Measurements from ENCODE around the gene SIM1. TPM values are rescaled to one million over a fixed set of nuclear protein-coding genes. Genes with fewer than 3 reads are reported as not detected.
"Not testable (repeated sequence)": the region's sequence is repeated elsewhere in the genome, so short reads cannot be mapped to it uniquely, and the experiment has no call there.

Gene SIM1
- total RNA-seq, 1 experiment from 2014 or later = not detected

DNA sequence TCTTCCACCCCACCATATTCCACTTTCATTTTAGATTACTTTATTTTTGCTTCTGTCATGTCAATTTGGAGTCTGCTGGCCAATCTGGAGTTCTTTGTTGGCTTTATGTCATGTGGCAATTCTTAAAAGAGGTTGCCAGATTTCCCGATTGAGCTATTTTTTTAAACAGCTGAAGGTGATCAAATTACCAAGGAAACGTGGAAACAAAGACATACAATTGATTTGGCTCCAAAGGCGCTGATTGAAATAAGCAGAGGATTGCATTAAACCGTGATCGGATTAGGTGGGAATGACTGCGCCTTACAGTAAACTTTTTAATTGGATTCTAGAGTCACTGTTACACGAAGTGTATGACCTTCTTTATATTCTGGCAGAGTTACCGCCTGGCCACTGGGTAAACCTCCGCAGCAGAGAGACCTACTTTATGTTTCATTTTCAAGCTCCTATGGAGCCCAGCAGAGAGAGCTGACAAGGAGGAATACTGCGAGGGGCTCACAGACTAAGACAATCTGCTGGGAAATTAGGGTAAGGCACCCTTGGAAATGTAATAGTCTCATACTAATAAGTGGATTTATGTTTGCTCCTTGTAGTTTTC, 37.9 kb downstream of the SIM1 start:
- DNase-seq (ENCODE audit: low spot score) = no peak

DNA sequence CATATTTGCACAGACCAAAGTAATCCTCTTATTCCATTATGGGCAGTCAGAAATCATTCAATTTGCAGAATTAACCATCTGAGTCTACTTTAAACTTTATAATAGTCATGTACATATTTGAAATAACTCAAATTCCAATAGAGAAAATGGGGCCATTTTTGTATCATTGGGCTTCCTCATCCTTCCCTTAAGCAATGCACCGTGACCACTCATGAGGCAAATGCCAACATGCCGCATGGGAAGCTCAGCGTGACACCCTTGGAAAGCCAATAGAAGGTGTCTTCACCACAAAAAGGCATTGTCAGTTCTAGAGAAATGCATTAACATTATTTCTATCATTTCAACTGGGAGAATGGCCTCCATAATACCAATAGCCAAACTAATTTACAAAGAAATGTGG, 38.5 kb downstream of the SIM1 start:
- DNase-seq (ENCODE audit: low spot score) = no peak

DNA sequence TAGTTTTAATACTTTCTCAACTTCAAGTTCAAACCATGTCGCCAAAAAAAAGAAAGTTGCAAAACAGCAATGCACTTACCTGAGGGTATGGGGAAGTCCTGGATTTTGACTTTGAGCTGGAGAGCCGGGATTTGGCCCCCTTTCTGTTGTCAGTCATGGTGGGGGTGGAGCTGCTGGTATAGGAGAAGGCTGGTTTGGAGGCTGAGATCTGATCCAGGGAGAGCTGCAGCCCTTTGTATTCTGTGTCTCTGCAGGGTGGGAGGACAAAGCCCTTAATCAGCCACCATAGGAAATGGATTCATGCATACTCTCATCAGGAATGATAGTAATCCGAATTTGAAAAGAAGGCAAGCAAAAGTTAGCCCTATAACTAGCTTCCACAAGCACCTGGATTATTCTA, 44.0 kb downstream of the SIM1 start:
- no peak for DNase-seq (ENCODE audit: low spot score)

DNA sequence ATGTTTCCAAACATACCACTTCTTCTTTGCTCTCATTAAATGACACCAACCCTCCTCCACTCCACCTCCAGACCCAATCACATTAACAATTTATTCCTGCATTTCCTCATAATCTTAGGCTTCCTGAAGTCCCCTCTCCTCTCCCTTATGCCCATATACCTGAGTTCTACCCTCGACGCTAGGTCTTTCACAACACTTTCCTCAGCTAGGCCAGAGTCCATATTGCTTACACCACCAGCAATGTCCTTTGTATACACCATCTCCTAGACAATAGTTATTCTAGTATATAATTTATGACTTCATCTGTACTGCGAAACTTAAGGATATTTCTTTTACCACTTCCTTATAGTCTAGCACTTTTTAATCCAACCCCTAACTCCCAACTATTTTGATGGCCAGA, 47.7 kb downstream of the SIM1 start:
- no peak for DNase-seq (ENCODE audit: low spot score)

DNA sequence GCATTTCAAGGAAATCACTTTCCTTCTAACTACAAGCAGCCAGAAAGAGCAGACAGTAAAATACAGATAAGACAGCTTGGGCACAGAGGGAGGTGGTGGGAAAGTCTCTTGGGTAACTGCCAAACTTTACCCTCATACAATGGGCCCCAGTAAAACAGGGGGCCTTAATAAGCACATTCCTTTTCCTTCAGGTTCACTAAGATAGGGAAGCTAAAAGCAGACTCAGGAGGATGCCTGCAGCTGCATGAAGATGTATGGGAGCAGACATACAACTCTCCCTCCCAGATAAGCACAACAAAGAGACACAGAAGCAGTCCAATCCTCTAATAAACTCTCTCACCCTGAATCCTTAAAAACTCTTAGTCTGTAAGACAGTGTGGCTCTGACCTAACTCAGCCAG, 49.0 kb downstream of the SIM1 start:
- DNase-seq (ENCODE audit: low spot score) = no peak

DNA sequence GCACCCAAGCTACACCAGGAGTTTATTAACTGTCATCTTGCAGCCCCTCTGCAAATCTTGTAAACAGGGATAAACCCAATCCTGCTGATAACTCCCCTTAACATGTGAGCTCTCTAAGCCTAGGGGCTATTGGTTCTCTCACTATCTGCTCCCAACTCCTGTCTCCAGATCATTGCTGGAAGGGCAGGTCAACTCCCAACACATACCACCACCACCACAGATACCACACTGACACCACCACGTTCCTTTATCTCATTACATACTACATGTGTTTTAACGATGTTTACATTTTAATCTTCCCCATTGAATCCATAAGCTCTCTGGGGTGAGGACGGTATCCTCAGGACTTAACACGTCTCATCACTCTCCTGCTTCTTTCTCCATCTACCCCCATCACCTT, 51.8 kb downstream of the SIM1 start:
- no peak for DNase-seq (ENCODE audit: low spot score)

DNA sequence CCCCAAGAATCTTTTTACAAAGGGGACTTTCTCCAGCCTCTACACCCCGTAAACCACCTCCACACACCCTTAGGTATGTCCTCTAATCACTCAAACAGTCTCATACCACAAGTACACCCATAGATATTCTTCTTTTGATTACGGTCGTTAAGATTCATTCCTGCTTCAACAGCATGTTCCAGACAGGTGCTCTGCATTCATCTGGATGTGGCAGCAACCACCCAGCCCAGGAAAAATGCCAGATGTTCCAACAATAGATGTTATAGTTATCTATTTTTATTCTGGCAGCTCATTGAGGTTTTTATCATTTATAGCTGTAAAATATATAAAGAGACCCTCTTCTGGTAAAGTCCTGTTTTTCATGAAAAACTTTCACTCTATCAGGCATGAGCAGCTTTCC, 60.7 kb downstream of the SIM1 start:
- DNase-seq (ENCODE audit: low spot score) = no peak

DNA sequence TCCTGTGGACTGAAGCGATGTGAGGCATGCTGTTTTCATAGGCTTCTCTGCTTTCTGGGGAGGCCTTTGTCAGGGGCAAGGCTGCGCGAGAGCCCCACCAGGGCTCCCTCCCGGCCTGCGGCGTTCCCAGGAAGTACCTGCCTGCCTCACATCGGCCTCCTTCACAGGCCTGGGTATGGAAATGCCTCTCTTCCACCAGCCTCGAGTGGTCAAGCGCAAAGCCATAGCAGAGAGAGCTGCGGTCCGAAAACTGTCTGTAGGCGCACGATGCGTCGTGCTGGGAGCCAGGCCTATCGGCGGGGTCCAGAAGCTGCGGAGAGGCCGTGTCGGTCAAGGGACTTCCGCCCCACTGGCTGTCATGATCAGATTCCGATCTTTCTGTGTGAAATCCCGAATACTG, 71.2 kb downstream of the SIM1 start:
- DNase-seq (ENCODE audit: low spot score) = no peak

DNA sequence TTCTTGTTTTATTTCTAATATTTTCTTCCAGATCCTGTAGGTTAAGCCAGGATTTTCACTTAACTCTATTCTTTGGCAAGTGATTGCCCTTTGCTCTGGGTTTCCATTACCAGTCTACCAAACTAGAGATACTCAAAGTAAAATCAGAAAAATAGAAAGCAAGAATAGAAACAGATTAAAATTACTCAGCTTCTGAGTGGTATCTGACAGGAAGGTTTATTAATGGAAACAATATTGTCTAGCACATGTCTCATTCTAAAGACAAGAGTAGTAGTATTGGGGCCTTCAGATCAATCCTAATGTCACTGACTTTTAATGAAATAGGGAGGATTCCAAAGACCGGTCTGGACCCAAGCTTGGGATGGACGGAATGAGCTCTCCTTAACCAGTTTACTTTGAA, 72.3 kb downstream of the SIM1 start:
- no peak for DNase-seq (ENCODE audit: low spot score)

DNA sequence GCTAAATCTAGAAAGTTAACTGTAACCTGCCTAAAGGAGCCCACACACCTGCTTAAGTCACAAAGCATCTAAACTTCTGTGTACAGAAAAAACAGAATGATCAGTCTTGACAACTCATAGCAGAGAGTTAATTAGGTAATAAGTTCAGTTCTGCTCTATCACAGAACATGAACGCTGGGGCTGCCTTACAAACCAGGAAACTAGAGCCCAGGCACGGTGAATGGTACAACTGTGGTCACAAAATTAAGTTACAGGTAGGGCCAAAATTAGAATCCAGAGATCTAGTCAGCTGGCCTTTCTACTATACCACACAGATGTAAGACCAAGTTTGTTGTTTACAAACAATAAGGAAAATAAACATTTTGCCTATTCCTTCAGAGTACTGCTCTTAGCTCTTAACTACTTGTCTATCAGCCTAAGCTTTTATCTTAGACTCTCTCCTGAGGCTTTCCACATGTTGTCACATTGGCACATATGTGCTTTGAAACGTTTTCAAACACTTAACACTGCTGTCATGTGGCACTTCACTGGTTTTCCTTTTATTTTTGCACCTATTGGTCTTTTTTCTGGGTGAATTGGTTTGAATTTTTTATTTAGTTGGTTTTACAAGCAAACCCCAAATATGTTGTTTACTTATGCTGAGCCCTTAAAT, 75.7 kb downstream of the SIM1 start:
- no peak for DNase-seq (ENCODE audit: low spot score)

DNA sequence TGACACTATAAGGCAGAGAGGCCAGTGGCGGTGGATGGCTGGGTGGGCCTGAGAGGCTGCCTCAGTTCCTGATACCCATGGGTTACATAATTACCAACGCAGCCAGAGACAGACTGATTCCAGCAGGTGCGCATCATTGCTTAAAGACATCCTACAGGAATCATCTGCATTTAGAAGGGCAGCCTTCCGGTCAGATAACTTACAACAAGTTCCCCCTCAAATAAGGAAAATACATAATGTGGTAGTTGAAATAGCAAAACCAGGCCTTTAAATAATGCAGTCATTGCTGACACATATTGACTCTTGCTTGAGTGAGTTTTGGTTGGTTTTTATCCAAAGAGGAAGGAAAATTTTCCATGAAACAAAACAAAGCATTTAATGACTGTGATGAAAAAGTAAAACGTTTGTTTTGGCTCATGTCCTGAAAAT, 81.9 kb downstream of the SIM1 start:
- DNase-seq (ENCODE audit: low spot score) = no peak

DNA sequence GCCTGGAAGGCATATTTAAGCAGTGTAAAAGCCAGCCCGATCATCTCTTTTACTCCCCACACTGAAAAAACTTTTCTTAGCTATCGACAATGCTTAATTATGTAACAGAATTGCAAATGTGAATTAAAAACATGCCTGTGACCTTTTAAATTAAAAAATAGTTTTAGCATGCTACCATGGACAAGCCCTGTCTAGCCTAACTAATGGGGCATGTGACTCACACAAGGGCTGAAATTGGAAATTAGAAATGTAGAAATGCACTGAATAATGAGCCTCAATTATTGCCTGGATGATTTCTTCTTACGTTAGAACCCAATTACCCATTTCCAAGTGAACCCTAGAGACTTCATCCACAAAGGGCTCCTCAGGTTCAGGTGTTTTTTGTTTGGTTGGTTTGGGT, 82.7 kb downstream of the SIM1 start:
- DNase-seq (ENCODE audit: low spot score) = no peak

DNA sequence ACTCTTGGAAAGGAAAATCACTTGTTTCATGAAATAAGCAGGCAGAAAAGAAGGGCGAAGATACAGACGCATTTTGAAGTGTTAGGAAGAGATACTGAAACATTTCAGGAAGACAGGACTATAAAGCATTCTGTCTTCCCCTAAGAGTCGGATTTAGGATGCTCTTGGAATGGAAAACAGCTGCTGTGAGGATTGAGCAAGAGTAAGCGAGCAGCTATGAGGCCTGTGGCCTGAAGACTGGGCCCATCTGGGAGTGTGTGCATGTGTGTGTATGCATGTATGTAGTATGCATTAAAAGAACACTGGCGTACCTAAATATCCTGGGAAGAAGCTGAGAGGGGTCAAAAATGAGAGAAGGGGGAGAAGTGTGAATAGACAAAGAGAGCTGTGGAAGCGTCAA, 83.6 kb downstream of the SIM1 start:
- no peak for DNase-seq (ENCODE audit: low spot score)

DNA sequence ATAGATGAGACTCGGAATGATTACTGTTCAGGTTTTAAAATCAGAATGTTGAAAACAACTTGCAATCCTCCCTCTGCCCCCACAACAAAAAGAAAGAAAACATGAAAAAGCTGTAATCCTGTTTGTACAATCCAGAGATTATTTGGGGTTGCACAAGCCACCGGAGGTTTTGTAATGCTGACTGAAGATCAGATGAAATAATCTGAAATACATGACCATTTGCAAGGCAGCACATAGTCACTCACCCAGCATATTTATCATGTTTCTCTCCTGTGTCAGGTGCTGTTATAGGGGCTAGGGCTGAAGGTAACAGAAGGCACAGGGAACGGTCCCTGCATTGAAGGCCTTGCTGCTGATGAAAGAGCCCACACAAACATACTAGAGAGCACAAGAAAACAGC, 85.3 kb downstream of the SIM1 start:
- DNase-seq (ENCODE audit: low spot score) = no peak

DNA sequence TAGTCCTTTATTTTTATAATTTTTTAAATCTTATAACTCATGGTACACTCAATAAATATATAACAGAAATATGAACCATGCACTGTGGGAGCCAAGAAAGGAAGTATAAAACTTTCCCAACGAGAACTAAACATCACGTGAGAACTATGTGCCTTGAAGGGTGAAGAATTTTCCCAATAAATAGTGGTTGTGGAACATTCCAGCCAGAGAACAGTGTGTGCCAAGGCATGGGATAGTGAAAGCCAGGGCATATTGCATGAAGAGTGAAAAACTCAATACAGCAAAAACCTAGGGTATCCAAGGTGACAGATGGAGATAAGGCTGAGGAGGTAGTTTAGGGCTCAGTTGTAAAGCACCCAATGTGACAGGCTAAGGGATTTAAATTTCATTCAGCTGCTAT, 86.1 kb downstream of the SIM1 start:
- DNase-seq (ENCODE audit: low spot score) = no peak

DNA sequence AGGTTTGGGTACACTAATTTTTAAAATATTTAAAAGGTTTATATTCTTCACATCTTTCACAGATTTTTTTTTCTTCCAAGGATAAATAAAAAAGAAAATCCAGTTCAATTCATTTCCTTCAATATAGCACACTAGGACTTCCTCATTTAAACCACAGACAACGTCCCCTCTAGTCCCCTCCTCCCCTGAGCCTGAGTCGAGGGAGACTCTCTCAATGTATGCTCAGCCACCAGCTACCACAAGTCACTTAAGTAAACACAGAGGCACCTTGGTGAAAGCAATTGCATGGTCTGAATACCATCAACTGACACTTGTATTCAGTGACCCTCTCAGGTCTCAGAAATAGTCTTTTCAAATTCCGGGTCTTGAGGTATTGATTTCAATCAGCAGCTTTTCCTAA, 88.6 kb downstream of the SIM1 start:
- DNase-seq (ENCODE audit: low spot score) = no peak

DNA sequence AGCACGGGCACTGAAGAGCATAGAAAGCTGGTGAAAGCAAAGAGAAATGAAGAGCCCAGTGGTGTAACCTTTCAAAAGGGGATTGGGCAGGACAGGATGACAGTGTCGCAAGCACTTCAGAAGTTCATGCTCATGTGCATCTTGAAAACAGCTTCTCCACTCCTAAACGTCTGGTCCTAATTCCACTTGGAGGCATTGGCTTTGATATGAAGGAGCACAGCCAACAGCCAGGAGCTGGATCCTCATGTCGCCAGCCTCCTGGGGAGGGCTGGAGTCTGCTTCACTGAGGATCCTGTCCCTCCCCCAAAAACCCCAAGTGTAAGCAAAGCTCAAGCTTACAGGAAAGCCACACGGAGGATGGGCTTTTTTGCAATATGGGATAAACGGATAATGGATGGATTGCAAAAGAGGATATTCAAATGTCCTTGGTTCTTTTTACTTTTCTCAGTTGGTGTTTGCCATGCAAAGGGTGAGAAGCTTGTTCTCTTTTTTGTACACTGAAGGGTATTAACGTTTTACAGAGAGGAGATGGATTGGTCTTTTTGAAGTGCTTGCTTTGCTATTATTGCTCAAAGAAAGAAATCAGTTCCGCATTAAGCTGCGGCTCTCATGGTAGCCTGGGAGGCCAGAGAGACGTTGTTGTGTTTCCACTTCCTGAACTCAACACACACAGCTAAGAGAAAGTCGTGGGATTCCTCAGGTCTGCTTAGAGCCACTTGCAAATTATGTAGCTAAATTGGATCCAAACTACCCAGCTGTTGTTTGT, 92.2 kb downstream of the SIM1 start:
- no peak for DNase-seq (ENCODE audit: low spot score)

DNA sequence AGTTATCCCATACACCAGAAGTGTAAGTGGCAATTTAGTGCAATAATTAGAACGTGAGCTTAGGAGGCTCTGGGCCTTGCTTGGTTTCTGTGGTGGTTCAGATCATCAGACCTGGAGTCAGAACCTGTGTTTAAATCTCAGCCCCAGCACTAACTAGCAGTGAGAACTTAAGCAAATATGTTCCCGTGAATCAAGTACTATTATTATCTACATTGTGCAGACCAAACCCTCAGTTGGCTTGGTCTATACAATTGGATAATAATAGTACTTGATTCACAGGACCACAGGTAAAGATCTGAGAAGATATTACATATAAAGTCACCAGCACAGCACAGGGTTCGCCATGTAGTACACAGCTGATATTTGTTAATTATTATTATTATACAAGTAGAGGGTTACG, 93.1 kb downstream of the SIM1 start:
- no peak for DNase-seq (ENCODE audit: low spot score)

DNA sequence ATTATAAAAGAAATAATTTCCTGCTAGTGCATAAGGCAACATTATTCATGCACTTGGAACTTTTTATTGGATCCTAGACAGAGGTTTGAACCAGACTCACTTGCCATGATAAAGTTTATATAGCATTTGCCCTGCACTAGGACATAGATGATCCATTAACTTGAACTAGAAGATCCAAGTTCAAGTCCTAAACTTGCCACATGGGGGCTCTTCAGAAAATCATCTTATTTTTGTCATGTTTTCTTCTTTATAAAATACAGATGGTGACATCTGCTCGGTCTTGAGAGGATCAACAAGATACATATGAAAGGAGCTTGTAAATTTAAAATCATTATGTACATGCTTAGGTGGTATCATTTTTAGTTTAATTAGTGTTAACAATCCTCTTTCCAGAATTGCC, 94.5 kb downstream of the SIM1 start:
- DNase-seq (ENCODE audit: low spot score) = peak; percentile 2

DNA sequence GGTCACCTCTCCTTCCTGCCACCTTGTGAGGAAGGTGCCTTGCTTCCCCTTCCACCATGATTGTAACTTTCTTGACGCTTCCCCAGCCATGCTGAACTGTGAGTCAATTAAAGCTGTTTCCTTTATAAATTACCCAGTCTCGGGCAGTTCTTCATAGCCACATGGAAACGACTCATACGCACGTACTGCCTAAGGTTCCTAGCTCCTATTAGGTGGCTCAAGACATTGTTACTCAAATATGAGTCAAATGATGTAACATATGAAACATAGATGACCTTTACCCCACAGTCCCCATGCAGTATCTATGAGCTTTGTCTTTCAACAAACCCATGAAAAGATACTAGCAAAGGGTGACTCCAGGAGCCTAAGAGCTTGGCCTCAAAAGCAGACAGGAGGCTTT, 98.3 kb downstream of the SIM1 start:
- peak; percentile 33 for DNase-seq (ENCODE audit: low spot score)

DNA sequence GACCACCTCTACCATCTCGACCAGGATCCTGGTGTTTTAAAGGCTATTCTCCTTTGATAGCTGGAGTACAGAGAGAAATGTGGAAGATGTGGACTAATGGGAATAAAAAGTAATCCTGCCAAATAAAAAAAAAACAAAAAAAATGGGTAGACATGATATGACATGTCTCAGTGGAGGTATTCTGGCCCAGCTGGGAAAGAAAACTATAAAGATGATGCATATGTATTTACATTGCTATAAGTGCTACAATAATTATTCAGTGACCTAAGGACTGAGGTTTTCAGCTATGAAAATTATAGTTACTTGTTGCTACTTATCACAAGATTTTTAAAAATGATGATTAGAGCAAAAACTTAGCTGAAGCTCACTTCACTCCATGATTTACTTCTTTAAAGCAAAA, 101.1 kb downstream of the SIM1 start:
- no peak for DNase-seq (ENCODE audit: low spot score)

DNA sequence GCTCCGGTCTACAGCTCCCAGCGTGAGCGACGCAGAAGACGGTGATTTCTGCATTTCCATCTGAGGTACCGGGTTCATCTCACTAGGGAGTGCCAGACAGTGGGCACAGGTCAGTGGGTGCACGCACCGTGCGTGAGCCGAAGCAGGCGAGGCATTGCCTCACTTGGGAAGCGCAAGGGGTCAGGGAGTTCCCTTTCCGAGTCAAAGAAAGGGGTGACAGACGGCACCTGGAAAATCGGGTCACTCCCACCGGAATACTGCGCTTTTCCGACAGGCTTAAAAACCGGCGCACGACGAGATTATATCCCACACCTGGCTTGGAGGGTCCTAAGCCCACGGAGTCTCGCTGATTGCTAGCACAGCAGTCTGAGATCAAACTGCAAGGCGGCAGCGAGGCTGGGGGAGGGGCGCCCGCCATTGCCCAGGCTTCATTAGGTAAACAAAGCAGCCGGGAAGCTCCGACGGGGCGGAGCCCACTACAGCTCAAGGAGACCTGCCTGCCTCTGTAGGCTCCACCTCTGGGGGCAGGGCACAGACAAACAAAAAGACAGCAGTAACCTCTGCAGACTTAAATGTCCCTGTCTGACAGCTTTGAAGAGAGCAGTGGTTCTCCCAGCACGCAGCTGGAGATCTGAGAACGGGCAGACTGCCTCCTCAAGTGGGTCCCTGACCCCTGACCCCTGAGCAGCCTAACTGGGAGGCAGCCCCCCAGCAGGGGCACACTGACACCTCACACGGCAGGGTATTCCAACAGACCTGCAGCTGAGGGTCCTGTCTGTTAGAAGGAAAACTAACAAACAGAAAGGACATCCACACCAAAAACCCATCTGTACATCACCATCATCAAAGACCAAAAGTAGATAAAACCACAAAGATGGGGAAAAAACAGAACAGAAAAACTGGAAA, 109.7 kb downstream of the SIM1 start:
- DNase-seq (ENCODE audit: low spot score) = not testable (repeated sequence)

Measured in A172 (cell line).